ENCODE results near the gene KIF5A.

KIF5A gene

GRCh38 chr12:57520053-57520818 is 29.6 kb upstream of the KIF5A start, which contains the start of gene DDIT3:
Gene DDIT3 (minus strand): TSS chr12:57520514. CDS start chr12:57517406, 3,108 bp downstream.
- peak; percentile 95 for DNase-seq

GRCh38 chr12:57521525-57522010 is 28.3 kb upstream of the KIF5A start:
- DNase-seq, result peak; percentile 35

DNA sequence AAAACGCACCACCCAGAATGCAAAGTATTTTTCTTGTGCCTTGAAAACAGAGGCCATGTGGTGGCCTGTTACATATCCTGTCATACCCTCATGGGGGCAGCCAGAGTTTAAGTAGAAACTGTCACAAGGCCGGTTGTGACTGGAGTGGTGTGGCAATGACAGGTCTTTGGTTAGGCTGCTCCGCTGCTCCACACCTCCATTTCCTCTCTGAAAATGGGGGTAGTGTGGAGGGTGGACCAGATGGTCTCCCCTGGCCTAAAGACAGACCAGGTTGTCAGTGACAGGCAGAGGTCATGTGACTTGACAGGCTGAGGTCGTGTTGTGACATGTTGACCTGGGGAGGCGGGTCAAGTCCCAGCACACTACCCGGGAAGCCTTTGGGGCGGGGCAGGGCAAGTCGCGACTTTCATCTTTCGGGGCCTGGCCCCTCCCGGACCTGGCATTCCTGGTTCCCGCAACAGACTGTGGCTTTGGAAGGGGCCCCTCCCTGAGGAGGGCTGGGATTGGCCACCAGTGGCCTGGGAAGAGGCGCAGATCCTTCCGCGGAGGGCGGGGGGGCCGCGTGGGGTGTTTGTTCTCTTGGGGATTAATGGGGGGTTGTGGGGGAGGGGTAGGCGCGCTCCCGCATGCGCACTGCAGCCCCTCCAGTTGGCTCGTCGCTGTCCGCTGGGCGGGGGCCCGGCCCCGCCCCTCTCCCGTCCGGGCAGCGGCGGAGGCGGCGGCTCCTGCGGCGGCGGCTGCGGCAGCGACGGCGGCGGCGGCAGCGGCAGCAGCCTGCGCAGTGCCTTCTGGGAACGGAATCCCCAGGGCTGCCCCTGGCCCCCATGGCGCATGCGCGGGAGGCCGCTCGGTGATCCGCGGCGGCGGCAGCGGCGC is 27.6 kb upstream of the KIF5A start, which contains the start of gene MBD6:
Gene MBD6 (plus strand): TSS at position 814 of the 876 bp plus-strand sequence. CDS start 1,480 bp downstream, outside the sequence.
- DNase-seq, result peak; percentile 90

GRCh38 chr12:57522887-57523705 is 26.7 kb upstream of the KIF5A start:
- no peak for DNase-seq

- DNase-seq, result no peak
These were observed 25.9 kb upstream of the KIF5A start for GRCh38 chr12:57523706-57524614.

DNA sequence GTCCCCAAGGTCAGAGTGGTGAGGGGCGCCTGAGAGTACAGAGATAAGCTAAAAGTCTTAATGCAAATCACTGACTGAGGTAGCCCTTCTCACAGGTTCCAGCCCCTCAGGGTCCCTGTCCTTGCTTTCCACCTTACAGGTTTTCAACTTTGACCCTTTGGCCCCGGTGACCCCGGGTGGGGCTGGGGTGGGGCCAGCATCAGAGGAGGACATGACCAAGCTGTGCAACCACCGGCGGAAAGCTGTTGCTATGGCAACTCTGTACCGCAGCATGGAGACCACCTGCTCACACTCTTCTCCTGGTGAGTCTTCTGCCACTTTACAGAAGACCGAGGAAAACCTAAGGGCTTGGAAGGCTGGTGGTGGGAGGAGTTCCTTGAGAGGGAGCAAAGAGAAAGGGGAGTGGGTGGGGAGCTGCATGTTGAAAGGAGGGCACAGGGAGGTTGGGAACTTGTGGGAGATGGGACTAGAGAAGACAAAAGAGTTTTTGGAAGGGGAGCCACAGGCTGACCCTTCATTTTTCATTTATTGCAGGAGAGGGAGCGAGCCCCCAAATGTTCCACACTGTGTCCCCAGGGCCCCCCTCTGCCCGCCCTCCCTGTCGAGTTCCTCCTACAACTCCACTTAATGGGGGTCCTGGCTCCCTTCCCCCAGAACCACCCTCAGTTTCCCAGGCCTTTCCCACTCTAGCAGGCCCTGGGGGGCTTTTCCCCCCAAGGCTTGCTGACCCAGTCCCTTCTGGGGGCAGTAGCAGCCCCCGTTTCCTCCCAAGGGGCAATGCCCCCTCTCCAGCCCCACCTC is 24.8 kb upstream of the KIF5A start:
- DNase-seq, result no peak

DNA sequence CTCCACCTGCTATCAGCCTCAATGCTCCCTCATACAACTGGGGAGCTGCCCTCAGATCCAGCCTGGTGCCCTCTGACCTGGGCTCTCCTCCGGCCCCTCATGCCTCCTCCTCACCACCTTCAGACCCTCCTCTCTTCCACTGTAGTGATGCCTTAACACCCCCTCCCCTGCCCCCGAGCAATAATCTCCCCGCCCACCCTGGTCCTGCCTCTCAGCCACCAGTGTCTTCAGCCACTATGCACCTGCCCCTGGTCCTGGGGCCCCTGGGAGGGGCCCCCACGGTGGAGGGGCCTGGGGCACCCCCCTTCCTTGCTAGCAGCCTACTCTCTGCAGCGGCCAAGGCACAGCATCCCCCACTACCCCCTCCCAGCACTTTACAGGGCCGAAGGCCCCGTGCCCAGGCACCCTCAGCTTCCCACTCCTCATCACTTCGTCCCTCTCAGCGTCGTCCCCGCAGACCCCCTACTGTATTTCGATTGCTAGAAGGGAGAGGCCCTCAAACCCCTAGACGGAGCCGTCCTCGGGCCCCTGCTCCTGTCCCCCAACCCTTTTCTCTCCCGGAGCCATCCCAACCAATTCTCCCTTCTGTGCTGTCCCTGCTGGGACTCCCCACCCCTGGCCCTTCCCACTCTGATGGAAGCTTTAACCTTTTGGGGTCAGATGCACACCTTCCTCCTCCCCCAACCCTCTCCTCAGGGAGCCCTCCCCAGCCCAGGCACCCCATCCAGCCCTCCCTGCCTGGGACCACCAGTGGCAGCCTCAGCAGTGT is 24.0 kb upstream of the KIF5A start:
- no peak for DNase-seq

- no peak for DNase-seq
These were observed 23.2 kb upstream of the KIF5A start for GRCh38 chr12:57526477-57527126.

GRCh38 chr12:57527184-57527583 is 22.7 kb upstream of the KIF5A start:
- DNase-seq, result no peak

DNA sequence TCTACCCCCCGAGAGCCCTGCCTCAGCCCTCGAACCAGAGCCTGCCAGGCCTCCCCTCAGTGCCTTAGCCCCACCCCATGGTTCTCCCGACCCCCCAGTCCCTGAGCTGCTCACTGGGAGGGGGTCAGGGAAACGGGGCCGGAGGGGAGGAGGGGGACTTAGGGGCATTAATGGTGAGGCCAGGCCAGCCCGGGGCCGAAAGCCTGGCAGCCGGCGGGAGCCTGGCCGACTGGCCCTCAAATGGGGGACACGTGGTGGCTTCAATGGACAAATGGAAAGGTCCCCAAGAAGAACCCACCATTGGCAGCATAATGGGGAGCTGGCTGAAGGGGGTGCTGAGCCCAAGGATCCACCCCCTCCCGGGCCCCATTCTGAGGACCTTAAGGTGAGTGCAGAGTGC is 21.7 kb upstream of the KIF5A start:
- no peak for DNase-seq

DNA sequence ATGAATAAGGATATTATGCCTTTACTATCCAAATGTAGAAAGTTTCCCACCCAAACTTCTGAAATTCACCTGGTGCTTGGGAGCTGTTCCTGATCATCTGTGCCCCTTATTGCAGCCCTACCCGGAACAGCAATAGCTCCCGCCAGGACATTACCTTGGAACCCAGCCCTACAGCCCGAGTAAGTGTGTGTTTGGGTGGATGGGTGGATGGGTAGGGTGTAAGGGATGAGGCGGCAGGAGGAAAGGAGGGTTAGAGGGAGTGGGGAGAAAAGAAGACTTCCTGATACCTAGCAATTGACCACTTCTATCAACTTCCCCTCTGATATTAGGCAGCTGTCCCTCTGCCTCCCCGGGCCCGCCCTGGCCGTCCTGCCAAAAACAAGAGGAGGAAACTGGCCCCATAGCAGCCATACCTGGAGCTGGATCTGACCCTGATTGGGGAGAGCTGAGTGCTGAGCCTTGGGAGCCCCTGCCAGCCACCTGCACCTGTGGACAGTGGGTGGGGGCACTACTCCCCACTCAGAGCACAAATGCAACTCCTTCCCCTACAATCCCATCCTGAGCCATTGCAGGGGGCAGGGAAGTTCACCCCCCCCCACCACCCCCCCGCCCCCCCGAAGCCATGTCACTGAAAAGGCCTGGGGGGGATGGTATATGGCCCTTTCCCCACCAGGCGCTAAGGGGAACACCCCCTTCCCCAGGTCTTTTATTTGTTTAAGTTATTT is 20.9 kb upstream of the KIF5A start:
- DNase-seq, result no peak

GRCh38 chr12:57529831-57530230 is 20.0 kb upstream of the KIF5A start:
- no peak for DNase-seq

- no peak for DNase-seq
These were observed 19.3 kb upstream of the KIF5A start for GRCh38 chr12:57530396-57531142.

- no peak for DNase-seq
These were observed 18.0 kb upstream of the KIF5A start for GRCh38 chr12:57531836-57532235.

GRCh38 chr12:57533108-57533507 is 16.7 kb upstream of the KIF5A start:
- DNase-seq, result no peak

DNA sequence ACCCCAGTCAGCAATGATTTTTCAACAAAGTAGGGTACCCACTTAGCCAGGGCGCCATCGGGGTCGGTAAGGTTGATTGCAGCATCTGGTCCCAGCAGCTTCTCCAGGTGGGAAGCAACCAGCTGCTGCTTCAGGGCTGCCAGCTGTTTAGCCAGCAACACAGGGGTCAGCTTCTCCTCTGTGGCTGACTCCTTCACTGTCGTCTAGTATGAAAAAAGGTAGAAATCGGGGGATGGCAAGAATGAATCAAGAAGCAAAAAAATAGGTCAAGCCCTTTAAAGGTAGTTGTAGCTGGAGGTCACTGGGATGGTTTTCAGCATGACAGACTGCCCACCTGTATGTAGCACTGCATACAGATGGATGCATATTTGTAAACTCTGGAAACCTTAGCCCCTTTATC is 15.6 kb upstream of the KIF5A start:
- no peak for DNase-seq

DNA sequence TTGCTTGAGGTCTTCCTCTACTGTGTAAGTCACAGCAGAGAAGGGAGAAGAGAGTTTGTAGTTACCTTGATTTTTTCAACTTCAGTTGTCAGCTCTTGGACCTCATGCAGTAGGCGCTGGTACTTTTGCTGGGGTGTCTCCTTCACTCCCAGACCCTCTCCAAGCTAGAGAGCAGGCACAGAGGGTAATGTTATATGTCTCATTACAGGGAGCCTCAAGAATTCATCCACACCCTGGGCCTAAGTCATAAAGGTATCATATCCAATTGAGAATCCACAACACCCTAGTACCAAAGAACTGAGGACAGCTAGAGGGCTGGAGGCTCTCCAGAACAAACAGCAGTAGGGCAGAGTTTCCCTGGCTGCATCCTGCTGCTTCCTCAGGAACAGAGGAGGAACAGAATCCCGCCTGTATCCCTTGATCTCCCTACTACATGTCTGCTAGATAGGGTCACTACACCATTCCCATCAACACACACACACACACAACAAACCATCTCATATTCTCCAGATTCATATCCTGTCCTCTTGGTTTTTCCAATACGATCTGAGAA is 14.8 kb upstream of the KIF5A start:
- DNase-seq, result no peak
